GM18868 (cell line): ENCODE results near the gene S100A1.

ENCODE experiments used
- ATAC-seq: cut with Tn5 transposase; IDR thresholded peaks from one replicate; pipeline ENCODE4 v1.9.1; 2021; ENCODE audit warnings: mild to moderate bottlenecking, moderate library complexity; ENCODE audit not compliant: unreplicated experiment

The S100A1 gene

GRCh38 chr1:153679337-153680119 lies 51.3 kb downstream of the S100A1 start:
- ATAC-seq = no peak

GRCh38 chr1:153680120-153680403 lies 51.8 kb downstream of the S100A1 start:
- no peak for ATAC-seq
